NCI-H1048 (cell line): Measurements from ENCODE around the gene NUDT3.
"Not testable (repeated sequence)": the region's sequence is repeated elsewhere in the genome, so short reads cannot be mapped to it uniquely, and the experiment has no call there.

Experiments
- DNase-seq: peaks from one replicate; lab custom pipeline; 2025; lab: John Stamatoyannopoulos, UW

NUDT3 gene

GRCh38 chr6:34392497-34393190 lies at the start of gene NUDT3:
Gene NUDT3 (minus strand): TSS chr6:34392669. CDS start chr6:34392362, 307 bp downstream.
- DNase-seq, result peak; percentile 86

DNA sequence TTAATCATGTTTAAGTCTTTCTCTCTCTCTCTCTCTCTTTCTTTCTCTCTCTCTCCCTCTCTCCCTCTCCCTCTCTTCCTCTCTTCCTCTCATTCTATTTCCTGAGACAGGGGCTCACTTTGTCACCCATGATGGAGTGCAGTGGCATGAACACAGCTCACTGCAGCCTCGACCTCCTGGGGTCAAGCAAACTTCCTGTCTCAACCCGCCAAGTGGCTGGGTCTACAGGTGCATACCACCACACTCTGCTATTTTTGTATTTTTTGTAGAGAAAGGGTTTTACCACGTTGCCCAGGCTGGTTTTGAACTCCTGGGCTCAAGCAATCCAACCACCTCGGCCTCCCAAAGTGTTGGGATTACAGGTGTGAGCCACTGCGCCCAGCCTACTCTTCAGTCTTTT lies 49.1 kb upstream of the NUDT3 start:
- no peak for DNase-seq

GRCh38 chr6:34439442-34439841 lies 47.0 kb upstream of the NUDT3 start:
- DNase-seq, result no peak

DNA sequence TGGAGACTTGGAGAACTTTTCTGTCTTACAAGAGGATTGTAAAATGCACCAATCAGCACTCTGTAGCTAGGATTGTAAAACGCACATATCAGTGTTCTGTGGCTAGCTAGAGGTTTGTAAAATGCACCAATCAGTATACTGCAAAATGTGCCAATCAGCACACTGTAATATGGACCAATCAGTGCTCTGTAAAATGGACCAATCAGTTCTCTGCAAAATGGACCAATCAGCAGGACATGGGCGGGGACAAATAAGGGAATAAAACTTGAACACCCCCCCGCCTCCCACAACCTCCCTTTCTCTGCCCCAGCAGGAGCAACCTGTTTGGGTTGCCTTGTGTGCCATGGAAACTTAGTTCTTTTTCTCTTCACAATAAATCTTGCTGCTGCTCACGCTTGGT lies 46.2 kb upstream of the NUDT3 start:
- DNase-seq, result no peak

DNA sequence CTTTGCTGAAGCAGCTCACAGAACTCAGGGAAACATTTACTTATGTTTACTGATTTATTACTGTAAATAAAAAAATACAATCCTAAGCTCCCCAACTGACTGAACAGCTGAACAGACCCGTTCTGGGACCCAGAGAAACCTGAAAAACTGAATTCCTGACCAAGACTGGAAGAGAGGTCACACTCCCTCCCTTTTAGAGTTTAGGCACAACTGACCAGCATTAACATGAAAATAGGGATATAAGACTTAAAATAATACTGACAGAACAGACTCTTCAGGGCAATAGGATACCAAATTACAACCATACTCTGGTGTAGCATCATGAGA lies 45.1 kb upstream of the NUDT3 start:
- no peak for DNase-seq

DNA sequence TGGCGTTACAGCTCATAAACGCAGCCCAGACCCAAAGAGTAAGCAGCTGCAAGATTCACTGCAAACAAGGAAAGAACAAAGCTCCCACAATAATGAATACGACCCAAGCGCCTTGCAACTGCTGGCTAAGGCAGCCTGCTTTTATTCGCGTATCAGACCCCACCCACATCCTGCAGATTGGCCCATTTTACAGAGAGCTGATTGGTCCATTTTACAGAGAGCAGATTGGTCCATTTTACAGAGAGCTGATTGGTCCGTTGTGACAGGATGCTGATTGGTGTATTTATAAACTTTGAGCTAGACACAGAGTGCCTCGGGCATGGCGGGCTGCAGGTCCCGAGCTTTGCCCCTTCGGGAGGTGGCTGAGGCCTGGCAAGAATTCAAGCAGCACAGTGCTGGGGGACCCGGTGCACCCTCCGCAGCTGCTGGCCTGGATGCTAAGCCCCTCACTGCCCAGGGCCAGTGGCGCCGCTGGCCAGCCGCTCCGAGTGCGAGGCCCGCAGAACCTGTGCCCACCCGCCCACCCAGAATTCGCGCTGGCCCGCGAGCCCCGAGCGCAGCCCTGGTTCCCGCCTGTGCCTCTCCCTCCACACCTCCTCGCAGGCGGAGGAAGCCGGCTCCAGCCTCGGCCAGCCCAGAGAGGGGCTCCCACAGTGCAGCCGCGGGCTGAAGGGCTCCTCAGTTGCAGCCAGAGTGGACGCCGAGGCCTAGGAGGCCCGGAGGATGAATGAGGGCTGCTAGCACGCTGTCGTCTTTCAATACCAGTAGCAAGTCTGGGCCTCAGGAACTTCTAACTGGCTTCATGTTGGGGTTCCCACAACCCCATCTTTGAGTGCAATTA lies 44.6 kb upstream of the NUDT3 start:
- no peak for DNase-seq

DNA sequence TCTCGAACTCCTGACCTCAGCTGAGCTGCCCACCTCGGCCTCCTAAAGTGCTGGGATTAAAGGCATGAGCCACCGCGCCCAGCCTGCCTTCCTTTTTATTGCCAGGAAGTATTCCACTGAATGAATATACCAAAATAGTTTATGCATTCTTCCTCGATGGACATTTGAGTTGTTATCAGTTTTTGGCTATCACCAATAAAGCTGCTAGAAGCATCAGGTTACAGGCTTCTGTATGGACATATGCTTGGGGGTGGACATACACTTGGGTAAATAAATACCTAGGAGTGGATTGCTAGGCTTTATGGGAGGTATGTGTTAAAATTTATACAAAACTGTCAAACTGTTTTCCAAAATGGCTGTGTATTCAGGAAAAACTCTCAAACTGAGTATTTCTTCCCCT lies 43.4 kb upstream of the NUDT3 start:
- DNase-seq, result no peak

DNA sequence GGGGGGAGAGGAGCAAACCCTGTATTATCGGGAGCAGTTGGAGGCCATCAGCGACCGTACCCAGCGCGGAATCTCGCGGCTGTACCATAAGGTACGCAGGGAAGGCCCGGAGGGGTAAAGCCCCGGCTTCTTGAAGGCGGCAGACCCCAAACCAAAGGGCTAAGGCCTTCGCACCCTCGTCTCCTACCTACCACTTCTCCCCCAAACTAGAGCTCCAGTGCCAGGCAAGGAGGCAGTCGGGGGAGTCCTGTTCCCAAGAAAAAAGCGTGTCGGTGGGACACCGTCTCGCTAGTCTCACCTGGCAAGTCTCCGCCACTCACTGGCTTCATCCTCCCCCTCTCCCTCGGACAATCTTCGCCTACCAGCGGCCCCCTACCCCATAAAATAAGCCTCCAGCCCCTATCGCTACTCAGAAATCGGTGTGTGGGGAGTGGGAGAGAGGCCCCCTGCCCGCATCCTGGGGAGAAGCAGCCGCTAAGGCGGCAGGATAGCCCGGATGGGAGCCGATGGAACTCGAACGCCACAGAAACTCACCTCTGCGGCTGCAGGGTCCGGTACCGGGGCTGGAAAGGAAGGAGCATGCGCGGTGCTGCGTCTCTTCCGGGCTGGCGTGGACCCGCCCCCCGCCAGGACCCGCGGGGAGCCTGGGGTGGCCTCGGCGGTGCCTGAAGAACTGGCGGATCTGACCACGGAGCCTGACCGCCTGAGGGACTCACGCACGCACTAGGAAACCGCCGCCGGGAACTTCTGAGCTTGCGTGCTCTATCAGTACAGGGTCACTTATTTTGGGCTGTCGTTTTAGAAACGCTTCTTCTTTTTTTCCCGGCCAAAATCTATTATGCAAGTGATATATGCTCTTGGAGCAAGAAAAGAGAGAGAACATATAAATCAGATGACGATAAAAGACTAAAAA lies 33.3 kb upstream of the NUDT3 start, which contains the start of gene RPS10:
Gene RPS10, minus strand, starts transcription at position 572 of the 913 bp plus-strand sequence. CDS start 848 bp downstream, outside the sequence.
- DNase-seq, result peak; percentile 87

GRCh38 chr6:34425132-34425497 lies 32.6 kb upstream of the NUDT3 start:
- no peak for DNase-seq

DNA sequence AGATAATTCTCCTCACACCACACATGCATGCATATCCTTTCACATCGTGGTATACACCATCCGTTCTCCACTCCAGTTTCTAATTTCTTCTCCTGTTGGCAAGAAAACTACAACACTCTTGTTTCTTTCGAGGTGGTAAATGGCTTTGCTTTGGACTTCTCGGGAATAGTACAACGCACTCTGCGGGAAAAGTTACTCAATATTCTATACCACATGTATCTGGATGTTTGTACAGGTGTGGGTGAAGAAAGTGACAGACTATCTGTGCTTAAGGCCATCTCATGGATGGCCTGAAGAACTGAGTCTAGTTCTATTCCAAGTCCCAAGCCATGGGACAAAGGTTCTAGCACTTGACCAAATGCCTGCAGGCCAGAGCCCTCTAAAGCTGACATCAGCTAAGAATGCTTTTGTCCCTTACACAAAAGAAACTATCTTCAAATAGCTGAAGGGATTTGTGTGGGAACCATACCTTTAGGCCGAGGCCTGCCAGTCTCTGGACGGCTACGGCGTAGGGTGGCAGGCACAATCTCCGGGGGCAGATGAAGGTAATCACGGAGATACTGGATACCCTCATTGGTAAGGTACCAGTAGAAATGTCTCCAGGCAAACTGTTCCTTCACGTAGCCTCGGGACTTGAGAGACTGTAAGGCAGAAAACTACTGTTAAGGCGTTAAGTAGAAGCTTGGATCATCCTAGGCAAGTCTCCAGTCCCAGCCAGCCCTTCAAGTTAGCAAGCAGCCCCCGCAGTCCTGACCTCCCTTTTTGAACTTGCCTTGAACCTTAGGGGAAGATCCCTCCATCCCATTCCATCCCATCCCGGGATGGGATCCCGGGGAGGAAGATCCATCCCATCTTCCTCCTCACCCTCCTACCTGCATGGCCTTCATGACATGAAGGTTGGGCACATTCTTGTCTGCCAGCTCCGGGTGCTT lies 32.0 kb upstream of the NUDT3 start:
- DNase-seq, result no peak

- no peak for DNase-seq
Observed at GRCh38 chr6:34423254-34423653, 30.8 kb upstream of the NUDT3 start.

GRCh38 chr6:34418367-34418766 lies 25.9 kb upstream of the NUDT3 start:
- DNase-seq, result no peak

DNA sequence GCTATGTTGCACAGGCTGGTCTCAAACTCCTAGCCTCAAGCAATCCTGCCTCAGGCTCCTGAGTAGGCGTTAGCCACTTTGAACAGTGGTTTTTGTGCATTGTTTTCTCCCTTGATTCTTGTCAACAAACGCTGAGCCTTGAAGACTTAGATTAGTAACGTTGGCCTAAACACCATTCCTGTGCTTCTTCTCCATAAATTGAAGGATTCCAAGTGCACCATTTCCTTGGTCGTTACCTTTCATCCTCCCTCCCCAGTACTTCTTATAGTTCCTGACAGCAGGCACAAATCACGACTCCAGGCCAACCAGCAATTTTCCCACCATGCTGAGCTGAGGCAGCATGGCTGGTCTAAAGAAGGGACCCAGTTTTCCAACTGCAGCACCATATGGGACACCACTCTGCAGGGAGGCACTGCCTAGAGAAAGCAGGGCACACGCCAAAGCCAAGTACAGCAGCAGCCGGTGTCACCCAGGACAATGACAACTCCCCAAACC lies 24.5 kb upstream of the NUDT3 start:
- DNase-seq, result no peak

DNA sequence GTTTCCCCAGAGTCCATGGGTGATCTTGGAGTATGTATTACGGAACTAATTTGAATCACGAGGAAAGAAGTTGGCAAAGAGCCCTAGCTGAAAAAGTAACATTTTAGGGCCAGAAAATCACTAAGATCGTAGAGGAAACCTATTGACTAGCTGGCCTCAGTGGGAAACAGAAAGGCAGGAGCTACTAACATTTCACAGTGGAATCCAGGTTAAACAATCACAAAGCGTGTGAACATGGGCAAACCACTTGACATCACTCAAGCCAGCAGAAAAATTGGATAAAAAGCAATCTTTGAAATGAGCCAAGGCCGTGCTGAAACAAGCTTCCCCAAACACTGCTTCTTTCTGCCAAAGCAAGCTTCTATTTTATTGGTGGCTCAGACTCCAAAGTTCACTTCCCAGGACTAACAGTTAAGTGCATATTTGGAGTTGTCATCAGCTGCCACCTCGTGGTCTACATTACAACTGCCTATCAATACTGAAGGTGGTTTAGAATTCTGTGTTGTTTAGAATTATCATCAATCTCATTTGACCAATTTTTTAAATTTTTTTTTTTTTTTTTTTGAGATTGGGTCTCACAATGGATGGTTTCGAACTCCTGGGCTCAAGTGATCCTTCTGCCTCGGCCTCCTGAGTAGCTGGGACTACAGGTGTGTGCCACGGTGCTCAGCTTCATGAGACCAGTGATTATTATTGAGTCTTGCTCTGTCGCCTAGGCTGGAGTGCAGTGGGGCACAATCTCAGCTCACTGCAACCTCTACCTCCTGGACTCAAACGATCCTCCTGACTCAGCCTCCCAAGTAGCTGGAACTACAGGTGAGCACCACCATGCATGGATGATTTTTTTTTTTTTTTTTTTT lies 22.8 kb upstream of the NUDT3 start:
- DNase-seq, result no peak

DNA sequence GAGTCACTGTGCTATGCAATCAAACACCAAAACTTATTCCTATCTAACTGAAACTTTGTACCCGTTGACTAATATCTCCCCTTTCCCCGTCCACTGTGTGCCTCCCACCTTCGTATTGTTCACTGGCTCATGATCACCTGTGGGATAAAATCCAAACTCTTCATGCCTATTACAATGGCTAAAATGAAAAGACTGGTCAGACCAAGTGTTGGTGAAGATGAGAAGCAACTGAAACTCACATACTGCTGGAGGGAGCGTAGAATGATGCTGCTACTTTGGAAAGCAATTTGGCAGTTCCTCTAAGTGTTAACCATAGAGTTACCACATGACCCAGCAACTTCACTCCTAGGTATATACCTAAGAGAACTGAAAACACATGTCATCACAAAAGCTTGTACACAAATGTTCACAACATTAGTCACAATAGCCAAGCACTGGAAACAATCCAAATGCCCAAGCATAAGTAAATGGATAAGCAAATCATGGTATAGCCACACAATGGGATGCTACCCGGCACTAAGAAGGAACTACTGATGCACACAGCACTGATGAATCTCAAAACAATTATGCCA lies 20.3 kb upstream of the NUDT3 start:
- DNase-seq, result no peak

DNA sequence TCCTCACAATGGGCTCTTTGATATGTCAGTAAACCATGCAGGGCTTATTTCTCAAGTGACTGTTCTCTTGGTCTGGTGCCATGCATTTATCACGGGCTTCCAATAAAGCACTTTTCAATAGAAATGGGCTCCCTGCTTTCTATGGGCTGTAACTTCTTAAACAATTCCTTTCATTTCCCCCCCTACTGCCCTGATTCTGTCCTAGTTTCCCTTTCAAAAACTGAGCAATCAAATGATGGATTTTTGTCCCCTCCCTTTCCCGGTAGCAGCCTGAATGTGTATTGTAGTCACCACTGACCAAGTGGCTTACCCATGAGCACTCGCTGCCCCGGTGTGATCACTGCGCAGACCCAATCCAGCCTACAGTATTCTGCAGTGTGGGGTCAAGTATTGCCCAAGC lies 19.5 kb upstream of the NUDT3 start:
- no peak for DNase-seq

- DNase-seq, result not testable (repeated sequence)
Observed at GRCh38 chr6:34407915-34408314, 15.4 kb upstream of the NUDT3 start.

GRCh38 chr6:34396518-34396917 lies 4.0 kb upstream of the NUDT3 start:
- no peak for DNase-seq

- DNase-seq, result no peak
Observed at GRCh38 chr6:34393966-34394305, 1.5 kb upstream of the NUDT3 start.
